OCI-LY1 (cell line): ENCODE measurements around the gene ELAVL1.

Experiments
- H2AFZ ChIP-seq: fragments of 200-600 bp; sonication (generic), shearing (Covaris generic); 2 replicates; pipeline ENCODE4 v1.6.0; 2014; ENCODE audit warnings: antibody characterized with exemption, mild to moderate bottlenecking, low read length
- H3F3A ChIP-seq: fragments of 200-600 bp; sonication (generic), shearing (Covaris generic); 2 replicates; pipeline ENCODE4 v1.6.0; 2014; ENCODE audit warnings: mild to moderate bottlenecking, antibody characterized with exemption, low read length, moderate library complexity; ENCODE audit not compliant: insufficient read depth
- H3K27ac ChIP-seq: fragments of 200-600 bp; sonication (generic); 2 replicates; pipeline ENCODE4 v1.5.1; 2014; ENCODE audit warnings: low read length, mixed run types, mild to moderate bottlenecking, low read depth; ENCODE audit not compliant: poor library complexity, severe bottlenecking
- H3K27me3 ChIP-seq: fragments of 200-600 bp; sonication (generic); 2 replicates; pipeline ENCODE4 v1.6.0; 2014; ENCODE audit warnings: antibody characterized with exemption, mild to moderate bottlenecking, low read length, moderate library complexity; ENCODE audit not compliant: insufficient read depth
- H3K36me3 ChIP-seq: fragments of 200-600 bp; sonication (generic); 2 replicates; pipeline ENCODE4 v1.6.1; 2014; ENCODE audit warnings: mild to moderate bottlenecking, antibody characterized with exemption, low read length, moderate library complexity, mixed read lengths; ENCODE audit not compliant: insufficient read depth
- H3K4me1 ChIP-seq: fragments of 200-600 bp; sonication (generic); 2 replicates; pipeline ENCODE4 v1.5.1; 2014; ENCODE audit warnings: mild to moderate bottlenecking, low read length, moderate library complexity; ENCODE audit not compliant: insufficient read depth, severe bottlenecking
- H3K4me2 ChIP-seq: fragments of 200-600 bp; sonication (generic), shearing (Covaris generic); 2 replicates; pipeline ENCODE4 v1.6.1; 2014; ENCODE audit warnings: low read length
- H3K4me3 ChIP-seq: fragments of 200-600 bp; sonication (generic); 2 replicates; pipeline ENCODE4 v1.5.1; 2014; ENCODE audit warnings: low read length, low read depth, mild to moderate bottlenecking, mixed read lengths; ENCODE audit not compliant: poor library complexity, severe bottlenecking
- H3K79me2 ChIP-seq: fragments of 200-600 bp; shearing (Covaris generic); 2 replicates; pipeline ENCODE4 v1.6.1; 2016; ENCODE audit warnings: mixed run types, low read length, mixed read lengths; ENCODE audit not compliant: insufficient read depth
- H3K9ac ChIP-seq: fragments of 200-600 bp; sonication (generic), shearing (Covaris generic); 2 replicates; pipeline ENCODE4 v1.6.1; 2014; ENCODE audit warnings: mild to moderate bottlenecking, low read length, mixed read lengths
- H3K9me2 ChIP-seq: fragments of 200-600 bp; sonication (generic), shearing (Covaris generic); 2 replicates; pipeline ENCODE4 v1.6.1; 2014; ENCODE audit warnings: low read depth, mild to moderate bottlenecking, low read length, mixed read lengths
- H3K9me3 ChIP-seq: fragments of 200-600 bp; shearing (Covaris generic); 2 replicates; pipeline ENCODE4 v1.6.1; 2014; ENCODE audit warnings: low read length, mixed read lengths
- H4K20me1 ChIP-seq: fragments of 200-600 bp; sonication (generic), shearing (Covaris generic); 2 replicates; pipeline ENCODE4 v1.6.0; 2016; ENCODE audit warnings: mild to moderate bottlenecking, low read length; ENCODE audit not compliant: insufficient read depth
- EZH2 ChIP-seq: fragments of 200-600 bp; sonication (generic), shearing (Covaris generic); IDR thresholded peaks from 2 replicates; pipeline ENCODE4 v1.8.0; 2017; ENCODE audit warnings: borderline replicate concordance, mixed run types, mild to moderate bottlenecking, antibody characterized with exemption, low read length, moderate library complexity, mixed read lengths
- TF ChIP-seq, protein P1 (sequence below): fragments of 200-600 bp; sonication (generic), shearing (Covaris generic); IDR thresholded peaks from 2 replicates; pipeline ENCODE4 v1.5.1; 2017; ENCODE audit warnings: mild to moderate bottlenecking, antibody characterized with exemption, low read length, moderate library complexity, mixed read lengths

Gene ELAVL1

DNA sequence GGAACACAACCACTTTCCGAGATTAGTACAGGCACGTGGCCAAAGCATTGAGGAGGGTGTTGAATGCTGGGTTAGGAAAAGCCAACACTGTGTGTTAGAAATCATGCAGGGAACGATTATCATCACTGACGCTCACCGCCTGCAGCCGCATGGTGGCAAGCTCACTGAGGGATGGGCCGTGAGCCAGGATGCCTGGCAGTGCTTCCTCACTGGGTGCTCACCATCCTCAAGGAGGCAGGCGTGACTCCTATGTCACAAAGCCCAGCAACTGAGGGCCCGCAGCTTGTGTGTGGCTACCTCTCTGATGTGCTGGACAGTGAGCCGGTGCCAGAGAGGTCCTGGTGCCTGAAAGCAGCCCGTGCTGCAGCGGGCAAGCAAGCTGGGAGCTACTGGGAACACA lies 31.6 kb downstream of the ELAVL1 start:
- H3K36me3 ChIP-seq, result peaks cover 69% of the 10 kb centered on the region
- H3K27me3 ChIP-seq, result no peaks in the 10 kb centered on the region
- H3K9me2 ChIP-seq, result no peaks in the 10 kb centered on the region
- no peaks in the 10 kb centered on the region for H3K79me2 ChIP-seq
- TF ChIP-seq, protein P1, sequence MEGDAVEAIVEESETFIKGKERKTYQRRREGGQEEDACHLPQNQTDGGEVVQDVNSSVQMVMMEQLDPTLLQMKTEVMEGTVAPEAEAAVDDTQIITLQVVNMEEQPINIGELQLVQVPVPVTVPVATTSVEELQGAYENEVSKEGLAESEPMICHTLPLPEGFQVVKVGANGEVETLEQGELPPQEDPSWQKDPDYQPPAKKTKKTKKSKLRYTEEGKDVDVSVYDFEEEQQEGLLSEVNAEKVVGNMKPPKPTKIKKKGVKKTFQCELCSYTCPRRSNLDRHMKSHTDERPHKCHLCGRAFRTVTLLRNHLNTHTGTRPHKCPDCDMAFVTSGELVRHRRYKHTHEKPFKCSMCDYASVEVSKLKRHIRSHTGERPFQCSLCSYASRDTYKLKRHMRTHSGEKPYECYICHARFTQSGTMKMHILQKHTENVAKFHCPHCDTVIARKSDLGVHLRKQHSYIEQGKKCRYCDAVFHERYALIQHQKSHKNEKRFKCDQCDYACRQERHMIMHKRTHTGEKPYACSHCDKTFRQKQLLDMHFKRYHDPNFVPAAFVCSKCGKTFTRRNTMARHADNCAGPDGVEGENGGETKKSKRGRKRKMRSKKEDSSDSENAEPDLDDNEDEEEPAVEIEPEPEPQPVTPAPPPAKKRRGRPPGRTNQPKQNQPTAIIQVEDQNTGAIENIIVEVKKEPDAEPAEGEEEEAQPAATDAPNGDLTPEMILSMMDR, result no peak
- TF ChIP-seq EZH2, result no peak
- H2AFZ ChIP-seq, result no peak overlapping the region
- no peaks in the 10 kb centered on the region for H4K20me1 ChIP-seq
- H3K4me1 ChIP-seq, result no peaks in the 10 kb centered on the region
- no peaks in the 10 kb centered on the region for H3F3A ChIP-seq
- no peak overlapping the region for H3K27ac ChIP-seq
- H3K9ac ChIP-seq, result no peak overlapping the region
- H3K4me3 ChIP-seq, result no peak overlapping the region
- H3K4me2 ChIP-seq, result no peak overlapping the region
- no peaks in the 10 kb centered on the region for H3K9me3 ChIP-seq

DNA sequence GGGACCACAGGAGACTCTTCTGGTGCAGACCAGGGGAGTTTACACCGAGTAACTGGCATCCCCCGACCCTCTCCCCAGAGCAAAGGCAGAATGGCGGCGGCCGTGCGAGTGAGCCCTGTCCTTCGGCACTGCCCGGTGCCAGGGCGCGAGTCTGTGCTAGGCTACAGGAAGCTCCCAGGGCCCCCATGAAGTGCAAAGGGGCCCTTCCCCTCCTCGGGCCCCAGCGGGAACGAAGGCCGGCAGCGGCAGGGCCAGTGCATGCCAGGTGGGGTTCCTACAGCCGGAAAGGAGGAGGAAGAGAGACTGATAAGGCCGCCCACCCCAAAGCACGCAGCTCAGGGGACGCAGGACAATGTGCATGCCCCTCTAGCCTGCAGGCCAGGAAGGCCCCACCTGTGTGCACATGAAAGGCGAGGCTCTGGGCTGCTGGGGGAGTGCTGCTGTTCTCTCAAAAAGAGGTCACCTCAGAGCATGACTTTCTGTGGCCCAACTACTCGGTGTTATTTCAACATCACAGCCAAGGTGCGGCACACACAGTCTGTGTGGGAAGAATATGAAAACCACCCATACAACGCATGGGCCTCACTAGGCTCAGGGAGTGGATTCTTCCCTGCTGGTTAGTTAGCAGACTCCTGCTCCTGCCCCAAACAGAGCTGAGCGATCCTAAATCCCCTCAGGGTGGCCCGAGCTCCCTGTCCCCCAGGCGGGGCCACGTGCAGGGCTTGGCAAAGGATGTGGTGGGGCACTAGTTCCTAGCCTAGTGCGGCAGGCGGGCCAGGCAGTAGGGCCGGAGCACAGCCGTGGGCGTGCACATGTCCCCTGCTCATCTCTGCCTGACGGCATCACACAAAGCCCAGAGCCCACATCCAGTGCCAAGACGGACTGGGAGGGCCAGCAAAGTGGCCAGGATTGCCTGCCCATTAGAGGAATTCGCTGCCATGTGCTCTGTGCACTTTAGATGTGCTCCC lies 33.6 kb downstream of the ELAVL1 start:
- H3K27me3 ChIP-seq, result no peaks in the 10 kb centered on the region
- no peaks in the 10 kb centered on the region for H3K79me2 ChIP-seq
- H3K4me3 ChIP-seq, result no peak overlapping the region
- no peak overlapping the region for H3K9ac ChIP-seq
- no peaks in the 10 kb centered on the region for H3F3A ChIP-seq
- H3K36me3 ChIP-seq, result peaks cover 69% of the 10 kb centered on the region
- no peaks in the 10 kb centered on the region for H3K9me2 ChIP-seq
- no peak overlapping the region for H3K27ac ChIP-seq
- H2AFZ ChIP-seq, result no peak overlapping the region
- TF ChIP-seq, protein P1, result no peak
- TF ChIP-seq EZH2, result no peak
- no peaks in the 10 kb centered on the region for H4K20me1 ChIP-seq
- no peaks in the 10 kb centered on the region for H3K9me3 ChIP-seq
- no peak overlapping the region for H3K4me2 ChIP-seq
- no peaks in the 10 kb centered on the region for H3K4me1 ChIP-seq

DNA sequence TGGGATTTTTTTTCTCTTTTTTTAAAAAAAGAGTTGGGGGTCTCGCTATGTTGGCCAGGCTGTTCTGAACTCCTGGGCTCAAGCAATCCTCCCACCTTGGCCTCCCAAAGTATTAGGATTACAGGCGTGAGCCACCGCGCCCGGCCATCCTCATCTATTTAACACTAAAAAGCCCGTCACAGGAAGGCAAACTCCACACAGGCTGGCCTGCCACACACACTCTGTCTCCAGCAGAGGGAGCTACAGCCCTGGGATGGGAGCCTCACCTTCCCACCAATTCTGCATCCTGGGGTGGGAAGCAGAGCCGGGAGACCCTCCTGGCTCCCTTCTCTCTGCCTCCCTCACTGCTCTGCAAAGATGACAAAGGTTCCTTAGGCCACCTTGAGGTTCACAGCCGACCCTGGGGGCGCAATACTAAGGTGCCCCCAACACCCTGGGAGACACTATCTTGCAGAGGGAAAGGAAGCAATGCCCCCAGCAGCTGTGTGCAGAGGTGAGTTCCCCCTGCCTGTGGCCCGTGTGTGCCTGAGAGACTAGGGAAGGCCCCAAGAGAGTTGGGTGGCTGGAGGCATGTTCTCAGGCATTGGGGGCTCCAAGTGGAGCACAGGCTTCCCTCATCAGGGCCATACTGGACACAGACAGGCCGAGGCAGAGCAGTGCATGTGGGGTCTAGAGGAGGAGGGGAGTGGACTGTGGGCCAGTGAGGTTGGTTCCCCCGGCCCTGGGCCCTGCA lies 34.6 kb downstream of the ELAVL1 start:
- Histone ChIP-seq H3K27me3 (no peaks in the 10 kb centered on the region), H3K27ac (no peak overlapping the region), H2AFZ (no peak overlapping the region), H3K4me1 (no peaks in the 10 kb centered on the region), H3K4me3 (no peak overlapping the region), H3K79me2 (no peaks in the 10 kb centered on the region), H3F3A (no peaks in the 10 kb centered on the region), H3K9me2 (no peaks in the 10 kb centered on the region), H3K9ac (no peak overlapping the region), H3K9me3 (no peaks in the 10 kb centered on the region), H3K36me3 (peaks cover 73% of the 10 kb centered on the region), H4K20me1 (no peaks in the 10 kb centered on the region), H3K4me2 (no peak overlapping the region)
- no peak for TF ChIP-seq EZH2
- TF ChIP-seq, protein P1, result peak; percentile 87
